B cell (primary cell): ENCODE data around the gene NTN4. TPM values are rescaled to one million over a fixed set of nuclear protein-coding genes. Genes with fewer than 3 reads are reported as not detected.

Source experiments
- ATAC-seq: fragments of 200-7000 bp; cut with Tn5 transposase; one replicate; pipeline ENCODE4 v1.10.0; 2021; ENCODE audit warnings: low read depth, mild to moderate bottlenecking, moderate number of reproducible peaks, moderate library complexity
- CTCF ChIA-PET: fragments of 350-600 bp; sonication (Branson Sonifier 250); formaldehyde crosslinking; loops from one replicate; lab custom pipeline; 2021; ENCODE audit warnings: antibody characterized with exemption, inconsistent platforms; lab: Charles Lee
- POLR2A ChIA-PET: fragments of 350-600 bp; sonication (Branson Sonifier 250); formaldehyde crosslinking; loops from one replicate; lab custom pipeline; 2021; ENCODE audit warnings: antibody characterized with exemption; lab: Charles Lee
- DNase-seq: peaks from one replicate; pipeline ENCODE4 v3.0.0; 2013
- H2AFZ ChIP-seq: 2 replicates; pipeline ENCODE4 v1.6.1; 2012; ENCODE audit warnings: mild to moderate bottlenecking, low read depth, low read length; ENCODE audit not compliant: insufficient read depth, poor library complexity, severe bottlenecking
- H3K27ac ChIP-seq, 2 donors: 1 replicate in 1 of 2; 2 replicates in 1 of 2; pipeline ENCODE4 v1.5.1; 2012 to 2013; ENCODE audit warnings: low read length in 2 of 2, mild to moderate bottlenecking in 2 of 2, moderate library complexity in 1 of 2
- H3K27me3 ChIP-seq, 4 experiments: fragments of 200-600 bp in 1 of 4; sonication (generic) in 1 of 4; replicated peaks in 1 of 4; 1 replicate in 2 of 4; 2 replicates in 2 of 4; pipeline versions ENCODE4 v1.6.1 to v1.7.0; 2013 to 2016; ENCODE audit warnings: low read length in 3 of 4, mild to moderate bottlenecking in 2 of 4, mixed read lengths in 1 of 4, moderate library complexity in 1 of 4; ENCODE audit not compliant: insufficient read depth in 4 of 4, control insufficient read depth in 3 of 4; ENCODE audit errors: control extremely low read depth in 1 of 4
- H3K36me3 ChIP-seq, 2 experiments: replicated peaks in 1 of 2; 1 replicate in 1 of 2; 2 replicates in 1 of 2; pipeline versions ENCODE4 v1.6.1 to v1.7.1; 2013; ENCODE audit warnings: low read length in 1 of 2; ENCODE audit not compliant: insufficient read depth in 2 of 2, control insufficient read depth in 1 of 2; ENCODE audit errors: control extremely low read depth in 1 of 2, extremely low read depth in 1 of 2
- H3K4me1 ChIP-seq, 2 donors: fragments of 200-600 bp in 1 of 2; sonication (generic) in 1 of 2; 1 replicate in 1 of 2; 2 replicates in 1 of 2; pipeline versions ENCODE4 v1.5.1 to v1.6.1; 2013 to 2017; ENCODE audit warnings: low read length in 2 of 2; ENCODE audit not compliant: control insufficient read depth in 2 of 2, insufficient read depth in 2 of 2
- H3K4me2 ChIP-seq: replicated peaks from 2 replicates; pipeline ENCODE3; 2012; ENCODE audit warnings: mild to moderate bottlenecking, low read depth, low read length; ENCODE audit not compliant: poor library complexity, severe bottlenecking
- H3K4me3 ChIP-seq, 5 experiments: fragments of 200-600 bp in 1 of 5; sonication (generic) in 1 of 5; 1 replicate in 3 of 5; 2 replicates in 2 of 5; pipeline versions ENCODE4 v1.5.1 to v1.7.0; 2011 to 2016; ENCODE audit warnings: low read length in 4 of 5, mild to moderate bottlenecking in 4 of 5, low read depth in 2 of 5, control low read depth in 1 of 5, moderate library complexity in 1 of 5; ENCODE audit not compliant: insufficient read depth in 1 of 5; ENCODE audit errors: control extremely low read depth in 1 of 5, extremely low read depth in 1 of 5
- H3K79me2 ChIP-seq: fragments of 200-600 bp; sonication (generic); one replicate; pipeline ENCODE4 v1.6.0; 2016; ENCODE audit warnings: low read length; ENCODE audit not compliant: control insufficient read depth, insufficient read depth
- H3K9ac ChIP-seq: fragments of 200-600 bp; sonication (generic); 2 replicates; pipeline ENCODE4 v1.6.1; 2017; ENCODE audit warnings: mild to moderate bottlenecking, low read length, moderate library complexity
- H3K9me3 ChIP-seq, 3 donors: one replicate each; pipeline versions ENCODE4 v1.6.1 to v1.7.1; 2013; ENCODE audit warnings: low read length in 2 of 3; ENCODE audit not compliant: control insufficient read depth in 2 of 3, insufficient read depth in 1 of 3; ENCODE audit errors: control extremely low read depth in 1 of 3
- H4K20me1 ChIP-seq: 2 replicates; pipeline ENCODE4 v1.6.0; 2012; ENCODE audit warnings: mild to moderate bottlenecking, low read length; ENCODE audit not compliant: insufficient read depth, control insufficient read depth, poor library complexity, severe bottlenecking
- H3K27ac Mint-ChIP-seq: one replicate; pipeline ENCODE4 v1.8.0; 2021; ENCODE audit warnings: mixed read lengths
- H3K27me3 Mint-ChIP-seq: one replicate; pipeline ENCODE4 v1.8.0; 2021; ENCODE audit warnings: mixed read lengths
- H3K4me1 Mint-ChIP-seq: one replicate; pipeline ENCODE4 v1.8.0; 2021; ENCODE audit warnings: mixed read lengths
- H3K4me3 Mint-ChIP-seq: one replicate; pipeline ENCODE4 v1.8.0; 2021; ENCODE audit warnings: mixed read lengths
- H3K9me3 Mint-ChIP-seq: one replicate; pipeline ENCODE4 v1.8.0; 2022; ENCODE audit warnings: mixed read lengths; ENCODE audit not compliant: insufficient read depth
- EZH2 ChIP-seq: IDR thresholded peaks from 2 replicates; pipeline ENCODE4 v1.6.1; 2012; ENCODE audit warnings: borderline replicate concordance, low read depth, mild to moderate bottlenecking, moderate library complexity, low read length; ENCODE audit not compliant: insufficient read depth, poor library complexity, severe bottlenecking
- WGBS: methylation state at CpG from one replicate; pipeline ENCODE4 v1.1.5; 2013; ENCODE audit warnings: missing lambda C conversion rate; ENCODE audit not compliant: insufficient coverage; 5-methylcytosine and 5-hydroxymethylcytosine counted together
- intact Hi-C: fragments of 100-400 bp; cut with micrococcal nuclease; formaldehyde crosslinking; loops from one replicate; pipeline ENCODE4 v1.10.0; 2022
- polyA minus RNA-seq: library from RNA; depleted of rRNA, polyadenylated mRNA; stranded (reverse); fragments of >200 nt; gene quantifications from 2 replicates; pipeline ENCODE4 v1.2.3, GENCODE V29; 2012
- polyA plus RNA-seq: library from polyadenylated mRNA; depleted of rRNA; stranded (reverse); fragments of >200 nt; gene quantifications from 2 replicates; pipeline ENCODE4 v1.2.3, GENCODE V29; 2012
- total RNA-seq, 2 donors: library from RNA; stranded (reverse); fragments of 120-200 nt in 1 of 2; gene quantifications; 1 replicate in 1 of 2; 2 replicates in 1 of 2; pipeline versions ENCODE4 v1.2.3 to v1.2.4, GENCODE V29; 2013 to 2022
- TF ChIP-seq, protein P1 (sequence below): fragments of 200-600 bp; IDR thresholded peaks from one replicate; pipeline ENCODE4 v1.8.0; 2022; ENCODE audit warnings: antibody characterized with exemption, mild to moderate bottlenecking

Gene NTN4
- total RNA-seq (not detected in 2 replicates), polyA plus RNA-seq (not detected in 2 replicates), polyA minus RNA-seq (not detected in 2 replicates)
- total RNA-seq (2013), result 1.0 TPM

DNA sequence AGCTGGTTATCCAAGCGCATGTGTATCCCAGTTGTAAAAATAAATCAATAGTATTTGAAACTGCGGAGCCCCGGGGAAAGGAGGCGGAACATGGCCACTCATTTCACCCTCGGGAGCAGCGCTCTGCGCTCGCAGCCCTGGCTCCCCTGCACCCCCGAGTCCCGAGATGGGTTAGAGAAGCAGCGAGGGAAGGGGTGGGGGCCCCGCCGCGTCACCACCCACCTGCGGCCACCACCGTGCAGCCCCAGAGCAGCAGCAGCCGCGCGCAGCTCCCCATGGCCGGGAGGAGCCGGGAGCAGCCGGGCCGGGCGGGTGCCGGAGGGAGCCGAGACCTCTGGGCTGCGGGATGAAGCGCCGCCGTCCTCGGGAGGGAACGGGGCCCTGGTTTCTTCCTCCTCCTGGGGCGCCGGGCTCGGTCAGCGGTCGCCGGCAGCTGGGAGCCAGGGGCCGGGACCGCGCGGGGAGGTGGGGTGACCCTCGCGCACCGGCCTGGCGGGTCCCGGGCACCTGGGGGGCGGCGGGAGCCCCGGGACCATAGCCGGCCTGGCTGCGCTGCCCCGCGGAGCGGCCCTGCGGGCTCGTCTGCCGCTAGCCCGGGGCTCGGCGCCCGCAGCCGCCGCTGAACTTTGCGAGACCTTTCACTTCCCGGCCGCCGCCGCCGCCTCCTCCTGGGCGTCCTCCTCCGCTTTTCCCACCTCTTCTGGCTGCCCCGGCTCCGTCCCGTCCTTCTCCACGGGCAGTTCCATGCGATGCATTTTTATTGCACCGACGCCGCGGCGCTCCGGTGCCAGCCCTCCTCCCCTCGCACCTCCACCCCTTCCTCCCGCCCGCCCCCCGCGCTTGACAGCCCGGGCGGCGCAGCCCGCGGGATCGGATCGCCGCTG lies at the start of gene NTN4:
Gene NTN4 (minus strand): TSS at position 732 of the 884 bp plus-strand sequence. CDS start 455 bp downstream, at position 277.
- DNase-seq, result peak; percentile 54
- Histone ChIP-seq H2AFZ (peak within 1 kb of the TSS; percentile 65), H3K79me2 (no peaks in the 10 kb centered on the region), H3K9me3 (peaks cover 0 to 1% (median 0%) of the 10 kb centered on the region in 3 donors), H4K20me1 (no peaks in the 10 kb centered on the region), H3K36me3 (no peaks in the 10 kb centered on the region), H3K9ac (peak within 1 kb of the TSS; percentile 56), H3K27me3 (peaks cover 3 to 40% (median 34%) of the 10 kb centered on the region in 4 experiments), H3K27ac (no peak within 1 kb of the TSS), H3K4me1 (peaks cover 17% of the 10 kb centered on the region in 2 donors), H3K4me3 (peak within 1 kb of the TSS in 4 of 5 experiments; percentile 21 to 59 (median 53)), H3K4me2 (peak within 1 kb of the TSS; percentile 81)
- POLR2A ChIA-PET, result no interaction called here
- Mint-ChIP-seq H3K27me3 (peaks cover 60% of the 10 kb centered on the region), H3K4me1 (peaks cover 18% of the 10 kb centered on the region), H3K9me3 (no peaks in the 10 kb centered on the region), H3K27ac (no peak within 1 kb of the TSS), H3K4me3 (peak within 1 kb of the TSS; percentile 88)
- intact Hi-C loops, result no loop called here
- peak; percentile 41 for ATAC-seq
- CTCF ChIA-PET, result no interaction called here
- TF ChIP-seq, protein P1, sequence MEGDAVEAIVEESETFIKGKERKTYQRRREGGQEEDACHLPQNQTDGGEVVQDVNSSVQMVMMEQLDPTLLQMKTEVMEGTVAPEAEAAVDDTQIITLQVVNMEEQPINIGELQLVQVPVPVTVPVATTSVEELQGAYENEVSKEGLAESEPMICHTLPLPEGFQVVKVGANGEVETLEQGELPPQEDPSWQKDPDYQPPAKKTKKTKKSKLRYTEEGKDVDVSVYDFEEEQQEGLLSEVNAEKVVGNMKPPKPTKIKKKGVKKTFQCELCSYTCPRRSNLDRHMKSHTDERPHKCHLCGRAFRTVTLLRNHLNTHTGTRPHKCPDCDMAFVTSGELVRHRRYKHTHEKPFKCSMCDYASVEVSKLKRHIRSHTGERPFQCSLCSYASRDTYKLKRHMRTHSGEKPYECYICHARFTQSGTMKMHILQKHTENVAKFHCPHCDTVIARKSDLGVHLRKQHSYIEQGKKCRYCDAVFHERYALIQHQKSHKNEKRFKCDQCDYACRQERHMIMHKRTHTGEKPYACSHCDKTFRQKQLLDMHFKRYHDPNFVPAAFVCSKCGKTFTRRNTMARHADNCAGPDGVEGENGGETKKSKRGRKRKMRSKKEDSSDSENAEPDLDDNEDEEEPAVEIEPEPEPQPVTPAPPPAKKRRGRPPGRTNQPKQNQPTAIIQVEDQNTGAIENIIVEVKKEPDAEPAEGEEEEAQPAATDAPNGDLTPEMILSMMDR, result no peak
- TF ChIP-seq EZH2, result peak; percentile 65
- WGBS, result under 1% methylated on average over 89 of the region's 96 CpGs

DNA sequence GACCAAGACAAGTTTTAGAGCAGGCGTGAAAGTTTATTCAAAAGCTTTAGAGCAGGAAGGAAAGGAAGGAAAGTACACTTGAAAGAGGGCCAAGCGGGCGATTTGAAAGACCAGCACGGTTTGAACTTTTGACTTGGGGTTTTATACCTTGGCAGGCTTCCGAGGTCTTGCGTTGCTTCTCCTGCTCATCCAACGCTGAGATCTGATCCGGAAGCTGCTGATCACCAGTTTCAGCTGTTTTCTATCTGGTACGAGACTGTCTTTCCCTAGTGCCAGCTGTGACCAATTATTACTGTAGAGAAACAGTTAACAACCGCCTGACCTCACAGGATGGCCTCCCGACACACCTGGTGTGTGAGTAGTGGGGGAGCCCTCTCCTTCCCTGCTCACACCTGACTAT lies 47.6 kb upstream of the NTN4 start:
- peaks cover 2% of the 10 kb centered on the region for H3K4me1 Mint-ChIP-seq
- H3K9me3 Mint-ChIP-seq, result no peaks in the 10 kb centered on the region
- ATAC-seq (no peak), DNase-seq (no peak)
- intact Hi-C loops, result no loop called here
- peaks cover 27% of the 10 kb centered on the region for H3K27me3 Mint-ChIP-seq
- H3K4me3 Mint-ChIP-seq, result no peak overlapping the region
- H3K4me1 ChIP-seq, result no peaks in the 10 kb centered on the region
- H4K20me1 ChIP-seq, result no peaks in the 10 kb centered on the region
- POLR2A ChIA-PET, result no interaction called here
- no peaks in the 10 kb centered on the region for H3K79me2 ChIP-seq
- no peak overlapping the region for H3K4me2 ChIP-seq
- H3K27ac Mint-ChIP-seq, result no peak overlapping the region
- H3K36me3 ChIP-seq, result no peaks in the 10 kb centered on the region
- peak overlapping the region; percentile 30 for H2AFZ ChIP-seq
- WGBS, result 9% methylated on average over 7 of the region's 11 CpGs
- no peak overlapping the region for H3K4me3 ChIP-seq
- no peak for TF ChIP-seq EZH2
- TF ChIP-seq, protein P1, result no peak
- H3K9ac ChIP-seq, result no peak overlapping the region
- H3K27ac ChIP-seq, result no peak overlapping the region
- no peaks in the 10 kb centered on the region for H3K9me3 ChIP-seq
- peaks cover 0 to 6% (median 0%) of the 10 kb centered on the region in 4 experiments for H3K27me3 ChIP-seq
- CTCF ChIA-PET, result no interaction called here
